LNCAP (cell line): Measurements from ENCODE around the gene DNAAF1.

ENCODE experiments used
- CTCF ChIP-seq: fragments of 450-650 bp; IDR thresholded peaks from 2 replicates; pipeline ENCODE4 v1.5.1; 2017; ENCODE audit warnings: mild to moderate bottlenecking

The DNAAF1 gene

DNA sequence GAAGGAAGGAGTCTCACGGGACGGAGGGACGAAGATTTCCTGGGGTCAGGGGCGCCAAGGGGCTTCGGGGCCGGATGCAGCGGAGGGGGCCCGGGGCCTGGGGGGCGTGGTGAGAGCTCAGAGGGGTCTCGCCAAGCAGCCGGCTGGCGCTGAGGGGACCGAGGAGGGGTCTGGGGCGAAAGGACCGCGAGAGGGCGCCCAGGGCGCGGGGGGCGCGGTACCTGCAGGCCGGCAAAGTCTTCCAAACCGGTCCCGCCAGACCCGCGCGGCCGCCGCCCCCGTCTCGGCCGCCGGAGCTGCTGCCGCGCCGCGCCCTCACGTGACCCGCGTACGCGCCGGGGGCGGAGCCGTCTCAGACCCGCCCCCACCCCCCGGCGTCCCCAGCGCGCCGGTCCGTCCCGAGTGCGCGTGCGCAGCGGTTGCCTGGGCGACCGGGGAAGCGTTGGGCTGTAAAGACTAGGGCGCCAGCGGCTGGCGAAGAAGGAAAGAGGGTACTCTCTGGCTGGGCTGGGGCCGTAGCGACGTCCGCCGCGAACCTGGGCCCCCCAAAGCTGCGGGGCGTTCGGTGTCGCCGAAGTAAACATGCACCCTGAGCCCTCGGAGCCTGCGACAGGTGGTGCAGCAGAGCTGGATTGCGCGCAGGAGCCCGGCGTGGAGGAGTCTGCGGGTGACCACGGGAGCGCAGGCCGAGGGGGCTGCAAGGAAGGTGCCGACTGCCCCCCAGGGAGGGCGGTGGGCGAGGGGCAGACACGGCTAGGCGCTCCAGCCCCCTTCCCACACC is at the start of gene DNAAF1, which contains the start of gene HSDL1:
Gene DNAAF1, plus strand, starts transcription at position 450 of the 781 bp plus-strand sequence. Its CDS starts 133 bp downstream, at position 583.
Gene HSDL1, minus strand, starts transcription at position 319 of the 781 bp plus-strand sequence. CDS start 13,856 bp downstream, outside the sequence.
- no peak; the same call in 1 of the 2 replicates for TF ChIP-seq CTCF

DNA sequence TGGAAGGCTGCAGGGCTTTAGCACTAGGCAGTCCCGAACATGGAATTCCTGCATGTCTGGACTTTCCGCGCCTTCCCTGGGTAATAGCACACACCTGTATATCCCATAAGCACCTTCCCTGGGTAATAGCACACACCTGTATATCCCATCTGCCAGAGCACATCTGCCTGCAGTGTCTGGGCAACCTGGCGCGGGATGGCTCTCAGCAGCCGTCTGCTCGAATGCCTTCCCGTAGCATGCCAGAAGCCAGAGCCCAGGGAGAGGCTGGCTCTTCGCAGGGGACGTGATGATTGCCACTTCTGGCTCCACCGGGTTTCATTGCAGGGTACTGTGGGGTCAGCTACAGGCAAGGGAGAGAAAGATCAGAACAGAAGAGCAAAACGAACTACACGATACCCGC is 49.6 kb upstream of the DNAAF1 start:
- TF ChIP-seq CTCF: no peak

GRCh38 chr16:84096447-84097005 is 48.6 kb upstream of the DNAAF1 start:
- no peak for TF ChIP-seq CTCF

GRCh38 chr16:84098939-84099338 is 46.2 kb upstream of the DNAAF1 start:
- no peak for TF ChIP-seq CTCF

- TF ChIP-seq CTCF: no peak
Measured at GRCh38 chr16:84103678-84104077, 41.4 kb upstream of the DNAAF1 start.

GRCh38 chr16:84104231-84104630 is 40.9 kb upstream of the DNAAF1 start:
- no peak for TF ChIP-seq CTCF

GRCh38 chr16:84105301-84105815 is 39.8 kb upstream of the DNAAF1 start:
- TF ChIP-seq CTCF: no peak
